Measurements from ENCODE around the gene PRKG1. TPM values are rescaled to one million over a fixed set of nuclear protein-coding genes. Genes with fewer than 3 reads are reported as not detected.

PRKG1 gene
- total RNA-seq, 1 experiment from 2014 or later = 10.4 TPM

DNA sequence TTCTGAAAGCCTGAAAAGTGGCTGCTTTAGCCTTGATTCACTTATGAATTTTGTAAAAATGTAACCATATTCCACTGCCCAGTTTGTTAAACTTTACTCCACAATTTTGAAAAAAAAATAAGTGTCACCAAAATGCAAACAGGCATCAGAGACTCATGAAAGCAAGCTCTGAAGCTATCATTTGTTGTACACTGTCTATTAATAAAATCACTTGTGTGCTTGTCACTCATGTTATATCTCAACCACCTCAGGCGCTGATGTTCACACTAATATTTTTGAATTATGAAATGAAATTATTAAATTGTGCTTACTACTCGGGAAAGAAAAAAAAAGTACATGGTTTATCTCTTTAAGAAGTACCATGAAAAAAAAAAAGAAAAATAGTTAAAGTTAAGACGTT, 1205.3 kb downstream of the PRKG1 start:
- Histone ChIP-seq H4K20me1 (ENCODE audit: control insufficient read depth, insufficient read depth, insufficient read length) (no peaks in the 10 kb centered on the region), H3K56ac (ENCODE audit: insufficient read length, low read depth, low read length) (no peak overlapping the region), H3K79me2 (ENCODE audit: insufficient read depth, low read length) (no peaks in the 10 kb centered on the region), H3K4me1 (ENCODE audit: insufficient read depth, low read length) (no peaks in the 10 kb centered on the region), H3K4ac (ENCODE audit: low read depth, low read length) (no peak overlapping the region), H2BK12ac (ENCODE audit: insufficient read length, low read depth, low read length) (no peak overlapping the region), H3T11ph (ENCODE audit: low read length) (no peak overlapping the region), H3K14ac (ENCODE audit: insufficient read depth, low read length) (no peak overlapping the region), H2AFZ (ENCODE audit: low read length) (no peak overlapping the region), H3K27ac (ENCODE audit: insufficient read length, low read depth, low read length) (no peak overlapping the region), H3K27me3 (ENCODE audit: insufficient read depth, low read length) (no peaks in the 10 kb centered on the region), H3K23me2 (ENCODE audit: insufficient read length, low read depth, low read length, poor library complexity, severe bottlenecking) (no peaks in the 10 kb centered on the region), H3K4me2 (ENCODE audit: insufficient read depth, insufficient read length, low read length) (no peak overlapping the region), H4K5ac (ENCODE audit: insufficient read length, low read depth, low read length) (no peak overlapping the region), H3K9me3 (ENCODE audit: control insufficient read depth, low read depth, low read length) (no peaks in the 10 kb centered on the region), H4K91ac (ENCODE audit: insufficient read length, low read depth, low read length) (no peak overlapping the region), H2BK120ac (ENCODE audit: low read depth, low read length, poor library complexity, severe bottlenecking) (no peak overlapping the region), H2AK5ac (ENCODE audit: insufficient read length, low read length) (no peak overlapping the region), H3K23ac (ENCODE audit: insufficient read length, low read depth, low read length) (no peak overlapping the region), H3K79me1 (ENCODE audit: insufficient read depth, low read depth, low read length, poor library complexity, severe bottlenecking) (no peaks in the 10 kb centered on the region), H2BK15ac (ENCODE audit: low read depth, low read length) (no peak overlapping the region), H3K9ac (ENCODE audit: extremely low read depth, insufficient read length, low read length) (no peak overlapping the region), H2BK5ac (ENCODE audit: insufficient read length, low read length) (no peak overlapping the region), H2BK20ac (ENCODE audit: low read depth, low read length, poor library complexity, severe bottlenecking) (no peak overlapping the region), H3K18ac (ENCODE audit: insufficient read length, low read depth, low read length) (no peak overlapping the region), H4K8ac (replicated peaks; ENCODE audit: insufficient read length, low read depth, low read length) (no peak overlapping the region)
- no peaks in the 10 kb centered on the region for H3K27me3 Mint-ChIP-seq (ENCODE audit: low read depth)
- no peak overlapping the region for H3K27ac Mint-ChIP-seq
- H3K9me3 Mint-ChIP-seq = peaks cover 8 to 11% of the 10 kb centered on the region in 2 experiments; a peak in 3 of 5 replicates
- no peak for DNase-seq
- H3K4me1 Mint-ChIP-seq = no peaks in the 10 kb centered on the region
- H3K36me3 Mint-ChIP-seq (ENCODE audit: insufficient read depth in 1 of 3, low read depth in 3 of 3) = peaks cover 0 to 4% (median 4%) of the 10 kb centered on the region in 3 experiments; a peak in 4 of 7 replicates
- no CpG with 5 or more reads among the region's 3 CpGs for WGBS (ENCODE audit: extremely low coverage, insufficient read length, low lambda C conversion rate)
- H3K4me3 Mint-ChIP-seq = no peak overlapping the region
- TF ChIP-seq, protein P1, sequence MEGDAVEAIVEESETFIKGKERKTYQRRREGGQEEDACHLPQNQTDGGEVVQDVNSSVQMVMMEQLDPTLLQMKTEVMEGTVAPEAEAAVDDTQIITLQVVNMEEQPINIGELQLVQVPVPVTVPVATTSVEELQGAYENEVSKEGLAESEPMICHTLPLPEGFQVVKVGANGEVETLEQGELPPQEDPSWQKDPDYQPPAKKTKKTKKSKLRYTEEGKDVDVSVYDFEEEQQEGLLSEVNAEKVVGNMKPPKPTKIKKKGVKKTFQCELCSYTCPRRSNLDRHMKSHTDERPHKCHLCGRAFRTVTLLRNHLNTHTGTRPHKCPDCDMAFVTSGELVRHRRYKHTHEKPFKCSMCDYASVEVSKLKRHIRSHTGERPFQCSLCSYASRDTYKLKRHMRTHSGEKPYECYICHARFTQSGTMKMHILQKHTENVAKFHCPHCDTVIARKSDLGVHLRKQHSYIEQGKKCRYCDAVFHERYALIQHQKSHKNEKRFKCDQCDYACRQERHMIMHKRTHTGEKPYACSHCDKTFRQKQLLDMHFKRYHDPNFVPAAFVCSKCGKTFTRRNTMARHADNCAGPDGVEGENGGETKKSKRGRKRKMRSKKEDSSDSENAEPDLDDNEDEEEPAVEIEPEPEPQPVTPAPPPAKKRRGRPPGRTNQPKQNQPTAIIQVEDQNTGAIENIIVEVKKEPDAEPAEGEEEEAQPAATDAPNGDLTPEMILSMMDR (conservative IDR thresholded peaks at IDR 0.05) = no peak

Data from H9 (cell line).